ENCODE data around the gene OSBPL1A. TPM values are rescaled to one million over a fixed set of nuclear protein-coding genes. Genes with fewer than 3 reads are reported as not detected.

Gene OSBPL1A
- total and polyA plus RNA-seq, 10 of the 15 experiments (the other 5 are each of a cell fraction or from before 2014, with no cell fraction given), result 0.02 to 0.83 (median 0.11) TPM; not detected in 6

- Histone ChIP-seq H3K4me1 (ENCODE audit: control insufficient read depth, insufficient read depth, low read length) (no peaks in the 10 kb centered on the region), H3K9ac (ENCODE audit: control insufficient read depth, insufficient read depth, low read length) (no peak overlapping the region), H2AFZ (ENCODE audit: control insufficient read depth, low read depth, low read length) (no peak overlapping the region), H3K79me2 (ENCODE audit: control insufficient read depth, insufficient read depth, low read length) (no peaks in the 10 kb centered on the region), H3K36me3 (ENCODE audit: control insufficient read depth in 2 of 2, insufficient read depth in 2 of 2, low read length in 1 of 2) (no peaks in the 10 kb centered on the region), H3K4me3 (no peak overlapping the region), H3K27ac (ENCODE audit: control insufficient read depth, insufficient read depth) (no peak overlapping the region), H3K27me3 (replicated peaks in 1 of 2; ENCODE audit: control insufficient read depth in 2 of 2, insufficient read depth in 2 of 2, low read length in 1 of 2) (no peaks in the 10 kb centered on the region), H3K4me2 (ENCODE audit: control insufficient read depth, insufficient read depth) (no peak overlapping the region), H4K20me1 (ENCODE audit: control insufficient read depth, insufficient read depth) (no peaks in the 10 kb centered on the region), H3K9me3 (replicated peaks; ENCODE audit: control insufficient read depth, insufficient read depth, low read length) (no peaks in the 10 kb centered on the region)
- SMC1A ChIA-PET (ENCODE audit: uncharacterized antibody, unreplicated experiment), result interaction anchor here (1.8 kb wide), 1 partner anchor 119 kb away, joined by 6 read pairs; no protein-coding TSS in a partner anchor
- BruUV-seq (replicated peaks), result no TSS peak
- 0% methylated on average over 1 of the region's 1 CpG for WGBS (ENCODE audit: insufficient coverage, insufficient replicate concordance, low lambda C conversion rate, missing lambda C conversion rate)
- TF ChIP-seq ZNF24 (IDR thresholded peaks at IDR 0.05) (no peak), FOS (IDR thresholded peaks at IDR 0.05; ENCODE audit: borderline replicate concordance, extremely low read depth, insufficient read length) (no peak), HDAC2 (IDR thresholded peaks at IDR 0.05) (no peak), FOXK2 (IDR thresholded peaks at IDR 0.05) (no peak), BACH1 (IDR thresholded peaks at IDR 0.05; ENCODE audit: borderline replicate concordance) (no peak), IRF3 (IDR thresholded peaks at IDR 0.05) (no peak), PBX3 (IDR thresholded peaks at IDR 0.05; ENCODE audit: insufficient replicate concordance, low read depth, low read length) (no peak), ESRRA (IDR thresholded peaks at IDR 0.05; ENCODE audit: low read length) (no peak), PAX8 (IDR thresholded peaks at IDR 0.05) (no peak)
- FAIRE-seq (no peak), ATAC-seq (no peak), DNase-seq (ENCODE audit: low read depth, low spot score) (no peak)
- RAD21 ChIA-PET (ENCODE audit: unreplicated experiment), result no interaction called here
- intact Hi-C loops (cut with micrococcal nuclease; ENCODE audit: unreplicated experiment), result no loop called here
- POLR2A ChIA-PET, result no interaction called here
- CTCF ChIA-PET, result interaction anchor here (1.3 to 3.3 kb wide), 4 partner anchors 10 to 193 kb away, joined by 4 to 20 read pairs (median 5); no protein-coding TSS in a partner anchor
- in situ Hi-C loops (cut with MboI), result no loop called here
These were observed 28.2 kb downstream of the OSBPL1A start for GRCh38 chr18:24369426-24369825.
